PC-3 (cell line): ENCODE measurements around the gene PPP2CA. TPM values are rescaled to one million over a fixed set of nuclear protein-coding genes. Genes with fewer than 3 reads are reported as not detected.
"Not testable (repeated sequence)": the region's sequence is repeated elsewhere in the genome, so short reads cannot be mapped to it uniquely, and the experiment has no call there.

Source experiments
- ATAC-seq: fragments of 200-7000 bp; cut with Tn5 transposase; 2 replicates; pipeline ENCODE4 v1.9.1; 2020; ENCODE audit warnings: mild to moderate bottlenecking, moderate library complexity
- BruUV-seq: library from RNA; stranded (reverse); fragments of 400-500 nt; replicated peaks from 2 replicates; lab custom pipeline; 2021; lab: Mats Ljungman, UMichigan
- CTCF ChIA-PET: fragments of 300-600 bp; sonication (Branson Sonifier 250); formaldehyde crosslinking; loops from one replicate; lab custom pipeline; 2022; ENCODE audit warnings: antibody characterized with exemption; lab: Charles Lee
- POLR2A ChIA-PET: fragments of 300-600 bp; sonication (Branson Sonifier 250); formaldehyde crosslinking; loops from one replicate; lab custom pipeline; 2022; ENCODE audit warnings: antibody characterized with exemption; ENCODE audit not compliant: unreplicated experiment; lab: Charles Lee
- DNase-seq: peaks from one replicate; pipeline ENCODE4 v3.0.0-alpha.2; 2015
- H2AFZ ChIP-seq: fragments of 300-600 bp; sonication (generic); 2 replicates; pipeline ENCODE4 v1.6.0; 2016; ENCODE audit warnings: antibody characterized with exemption, low read length
- H3F3A ChIP-seq: fragments of 300-600 bp; sonication (generic); one replicate; pipeline ENCODE4 v1.6.0; 2017; ENCODE audit warnings: antibody characterized with exemption, low read length, control low read depth, mild to moderate bottlenecking; ENCODE audit not compliant: unreplicated experiment
- H3K27ac ChIP-seq: fragments of 300-600 bp; sonication (generic); 2 replicates; pipeline ENCODE4 v1.5.1; 2016; ENCODE audit warnings: mild to moderate bottlenecking, low read length
- H3K27me3 ChIP-seq: fragments of 300-600 bp; sonication (generic); 2 replicates; pipeline ENCODE4 v1.6.1; 2016; ENCODE audit warnings: low read length, mixed read lengths
- H3K36me3 ChIP-seq: fragments of 300-600 bp; sonication (generic); 2 replicates; pipeline ENCODE4 v1.6.1; 2016; ENCODE audit warnings: low read depth, mixed run types, low read length, mixed read lengths
- H3K4me1 ChIP-seq: fragments of 300-600 bp; sonication (generic); 2 replicates; pipeline ENCODE4 v1.5.1; 2016; ENCODE audit warnings: low read length; ENCODE audit not compliant: insufficient read depth
- H3K4me2 ChIP-seq: fragments of 300-600 bp; sonication (generic); 2 replicates; pipeline ENCODE4 v1.6.0; 2016; ENCODE audit warnings: low read length
- H3K4me3 ChIP-seq: fragments of 300-600 bp; sonication (generic); 2 replicates; pipeline ENCODE4 v1.5.1; 2016; ENCODE audit warnings: mild to moderate bottlenecking, low read length, mixed read lengths
- H3K79me2 ChIP-seq: fragments of 300-600 bp; sonication (generic); 2 replicates; pipeline ENCODE4 v1.6.1; 2017; ENCODE audit warnings: low read length, mixed read lengths
- H3K9ac ChIP-seq: fragments of 300-600 bp; sonication (generic); 2 replicates; pipeline ENCODE4 v1.6.0; 2016; ENCODE audit warnings: mild to moderate bottlenecking, low read length
- H3K9me2 ChIP-seq: fragments of 300-600 bp; sonication (generic); replicated peaks from 2 replicates; pipeline ENCODE4 v1.6.1; 2016; ENCODE audit warnings: mixed run types, low read length, mixed read lengths
- H3K9me3 ChIP-seq: fragments of 300-600 bp; sonication (generic); 2 replicates; pipeline ENCODE4 v1.6.1; 2016; ENCODE audit warnings: low read length, mixed read lengths
- H4K20me1 ChIP-seq: fragments of 300-600 bp; sonication (generic); 2 replicates; pipeline ENCODE4 v1.6.1; 2016; ENCODE audit warnings: low read length, mixed read lengths
- CTCF ChIP-seq: fragments of 300-600 bp; sonication (generic); conservative IDR thresholded peaks from 2 replicates; pipeline ENCODE4 v1.5.1; 2017; ENCODE audit warnings: antibody characterized with exemption, low read depth, mild to moderate bottlenecking, low read length
- EZH2 ChIP-seq: fragments of 300-600 bp; sonication (generic); IDR thresholded peaks from one replicate; pipeline ENCODE4 v1.6.1; 2017; ENCODE audit warnings: antibody characterized with exemption, mild to moderate bottlenecking, low read length; ENCODE audit not compliant: unreplicated experiment
- EZH2phosphoT487 ChIP-seq: fragments of 300-600 bp; sonication (generic); IDR thresholded peaks from 2 replicates; pipeline ENCODE4 v1.6.1; 2018; ENCODE audit warnings: mild to moderate bottlenecking, antibody characterized with exemption, low read length, borderline replicate concordance
- intact Hi-C: fragments of 100-400 bp; cut with micrococcal nuclease; formaldehyde crosslinking; loops from 2 replicates; pipeline ENCODE4 v1.9.0; 2023
- total RNA-seq: library from RNA; depleted of rRNA; stranded (reverse); fragments of >200 nt; gene quantifications from 2 replicates; pipeline ENCODE4 v1.2.3, GENCODE V29; 2014

PPP2CA gene
- total RNA-seq, 1 experiment from 2014 or later = 184 TPM

DNA sequence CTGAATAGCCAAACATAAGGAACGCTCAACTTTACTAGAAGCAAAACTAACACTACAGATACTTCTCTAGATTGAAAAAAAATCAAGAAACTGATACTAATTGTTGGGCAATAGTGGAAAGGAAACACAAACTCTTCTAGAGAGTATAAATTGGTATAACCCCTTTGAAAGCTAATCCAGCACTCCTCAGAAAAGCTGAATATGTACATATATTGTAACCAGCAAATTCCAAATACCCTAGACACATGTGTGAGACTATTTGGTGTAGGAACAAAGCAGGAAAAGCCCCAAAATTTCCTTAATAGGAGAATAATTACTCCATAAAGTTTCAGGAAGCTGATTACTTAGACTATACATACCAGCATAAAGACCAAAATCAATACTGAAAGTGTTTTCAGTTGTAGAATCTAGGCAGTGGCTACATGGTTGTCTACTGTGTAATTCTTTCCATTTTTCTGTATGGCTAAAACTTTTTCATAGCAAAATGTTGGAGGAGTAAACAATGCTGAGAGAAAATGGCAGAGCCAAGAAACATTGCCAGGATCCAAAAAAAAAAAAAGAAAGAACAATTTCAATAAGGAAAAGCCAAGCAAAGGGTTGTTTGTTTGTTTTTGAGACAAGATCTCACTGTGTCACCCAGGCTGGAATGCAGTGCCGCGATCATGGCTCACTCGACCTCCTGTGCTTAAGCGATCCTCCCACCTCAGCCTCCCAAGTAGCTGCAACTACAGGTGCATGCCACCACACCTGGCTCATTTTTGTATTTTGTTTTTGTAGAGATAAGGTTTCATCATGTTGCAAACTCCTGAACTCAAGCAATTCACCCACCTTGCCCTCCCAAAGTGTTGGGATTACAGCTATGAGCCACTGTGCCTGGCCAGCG, 64.1 kb downstream of the PPP2CA start:
- Histone ChIP-seq H3K36me3 (peaks cover 57% of the 10 kb centered on the region), H3K79me2 (peaks cover 25% of the 10 kb centered on the region), H3K27me3 (no peaks in the 10 kb centered on the region), H3K9ac (no peak overlapping the region), H3K4me3 (no peak overlapping the region), H3K9me2 (no peaks in the 10 kb centered on the region), H3K9me3 (no peaks in the 10 kb centered on the region), H3K4me2 (no peak overlapping the region), H3K4me1 (no peaks in the 10 kb centered on the region), H3F3A (no peaks in the 10 kb centered on the region), H4K20me1 (no peaks in the 10 kb centered on the region), H3K27ac (no peak overlapping the region), H2AFZ (no peak overlapping the region)
- no TSS peak for BruUV-seq
- POLR2A ChIA-PET = no interaction called here
- no peak for ATAC-seq
- intact Hi-C loops = no loop called here
- TF ChIP-seq EZH2 (no peak), EZH2phosphoT487 (no peak), CTCF (no peak)
- DNase-seq = no peak
- CTCF ChIA-PET = no interaction called here

- Histone ChIP-seq H3K27ac (no peak overlapping the region), H3K9me2 (no peaks in the 10 kb centered on the region), H3K4me2 (no peak overlapping the region), H3K36me3 (peaks cover 71% of the 10 kb centered on the region), H3K27me3 (no peaks in the 10 kb centered on the region), H3K4me1 (no peaks in the 10 kb centered on the region), H3K79me2 (peaks cover 18% of the 10 kb centered on the region; the same call in 1 of the 2 replicates), H3K9ac (no peak overlapping the region), H3K9me3 (no peaks in the 10 kb centered on the region), H4K20me1 (peaks cover 8% of the 10 kb centered on the region), H3K4me3 (no peak overlapping the region), H2AFZ (no peak overlapping the region), H3F3A (no peaks in the 10 kb centered on the region)
- no TSS peak for BruUV-seq
- ChIA-PET POLR2A (no interaction called here), CTCF (interaction anchor here (0.7 kb wide), 1 partner anchor 132 kb away, joined by 3 read pairs; no protein-coding TSS in a partner anchor)
- no peak for DNase-seq
- TF ChIP-seq CTCF (no peak), EZH2phosphoT487 (no peak), EZH2 (no peak)
- ATAC-seq = no peak
- intact Hi-C loops = no loop called here
Observed at GRCh38 chr5:134153657-134154056, 72.2 kb downstream of the PPP2CA start.

- peaks cover 18% of the 10 kb centered on the region; the same call in 1 of the 2 replicates for H3K79me2 ChIP-seq
- H3K9me2 ChIP-seq = no peaks in the 10 kb centered on the region
- H3K9me3 ChIP-seq = no peaks in the 10 kb centered on the region
- H3K27me3 ChIP-seq = no peaks in the 10 kb centered on the region
- ATAC-seq (no peak), DNase-seq (no peak)
- H3K27ac ChIP-seq = no peak overlapping the region
- H3K4me2 ChIP-seq = no peak overlapping the region
- CTCF ChIA-PET = interaction anchor here (0.6 to 0.7 kb wide), 2 partner anchors 92 to 132 kb away, joined by 3 to 5 read pairs; no protein-coding TSS in a partner anchor
- no peak overlapping the region for H2AFZ ChIP-seq
- POLR2A ChIA-PET = no interaction called here
- H3K9ac ChIP-seq = no peak overlapping the region
- BruUV-seq = no TSS peak
- no peaks in the 10 kb centered on the region for H3F3A ChIP-seq
- H3K4me3 ChIP-seq = no peak overlapping the region
- peaks cover 8% of the 10 kb centered on the region for H4K20me1 ChIP-seq
- TF ChIP-seq EZH2phosphoT487 (no peak), EZH2 (no peak), CTCF (no peak)
- no peaks in the 10 kb centered on the region for H3K4me1 ChIP-seq
- intact Hi-C loops = no loop called here
- H3K36me3 ChIP-seq = peaks cover 67% of the 10 kb centered on the region
Observed at GRCh38 chr5:134153241-134153640, 72.6 kb downstream of the PPP2CA start.

DNA sequence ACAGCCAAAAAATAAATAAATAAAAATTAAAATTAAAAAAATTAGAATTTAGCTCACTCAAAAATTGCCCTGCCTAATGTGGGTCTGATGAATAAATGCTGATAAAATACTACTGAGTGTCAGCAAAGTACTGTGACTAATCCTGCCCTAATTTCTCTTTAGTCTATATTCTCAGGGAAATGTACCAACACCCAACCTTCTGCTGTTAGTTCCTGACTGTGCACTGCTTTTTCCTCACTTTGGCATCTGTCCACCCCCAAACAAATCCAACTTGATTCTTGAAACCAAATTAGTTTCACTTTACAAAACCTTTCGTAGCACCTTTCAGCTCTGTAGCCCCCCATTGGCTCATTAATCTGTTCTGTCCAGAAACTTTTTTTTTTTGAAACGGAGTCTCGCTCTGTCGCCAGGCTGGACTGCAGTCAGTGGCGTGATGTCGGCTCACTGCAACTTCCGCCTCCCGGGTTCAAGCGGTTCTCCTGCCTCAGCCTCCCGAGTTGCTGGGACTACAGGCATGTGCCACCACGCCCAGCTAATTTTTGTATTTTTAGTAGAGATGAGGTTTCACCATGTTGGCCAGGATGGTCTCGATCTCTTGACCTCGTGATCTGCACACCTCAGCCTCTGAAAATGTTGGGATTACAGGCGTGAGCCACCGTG, 73.6 kb downstream of the PPP2CA start:
- H3K9me3 ChIP-seq, intact Hi-C loops, H3K4me1 ChIP-seq, H3K27me3 ChIP-seq, H3K9me2 ChIP-seq, H3K27ac ChIP-seq, CTCF ChIA-PET, H4K20me1 ChIP-seq, ATAC-seq, H3K4me3 ChIP-seq, H3K9ac ChIP-seq, H3F3A ChIP-seq, POLR2A ChIA-PET, H2AFZ ChIP-seq, DNase-seq, BruUV-seq, H3K4me2 ChIP-seq: not testable (repeated sequence)
- Histone ChIP-seq H3K36me3 (peaks cover 65% of the 10 kb centered on the region), H3K79me2 (peaks cover 20% of the 10 kb centered on the region; the same call in 1 of the 2 replicates)
